Measurements from ENCODE around the gene SHOC2.

The SHOC2 gene

GRCh38 chr10:110947061-110947595 lies 27.7 kb downstream of the SHOC2 start:
- DNase-seq = no peak

GRCh38 chr10:110951381-110951780 lies 32.0 kb downstream of the SHOC2 start:
- DNase-seq = no peak

- no peak for DNase-seq
Observed at GRCh38 chr10:110957606-110958005, 38.2 kb downstream of the SHOC2 start.

- no peak for DNase-seq
Observed at GRCh38 chr10:110959379-110960332, 40.3 kb downstream of the SHOC2 start.

- no peak for DNase-seq
Observed at GRCh38 chr10:110960333-110960712, 40.9 kb downstream of the SHOC2 start.

- no peak for DNase-seq
Observed at GRCh38 chr10:110962443-110962842, 43.0 kb downstream of the SHOC2 start.

GRCh38 chr10:110963162-110963561 lies 43.8 kb downstream of the SHOC2 start:
- DNase-seq = no peak

- DNase-seq = no peak
Observed at GRCh38 chr10:110964681-110965080, 45.3 kb downstream of the SHOC2 start.

GRCh38 chr10:110965216-110965615 lies 45.8 kb downstream of the SHOC2 start:
- no peak for DNase-seq

GRCh38 chr10:110966146-110966545 lies 46.7 kb downstream of the SHOC2 start:
- no peak for DNase-seq

GRCh38 chr10:110967009-110967630 lies 47.7 kb downstream of the SHOC2 start:
- no peak for DNase-seq

GRCh38 chr10:110967645-110968044 lies 48.2 kb downstream of the SHOC2 start:
- no peak for DNase-seq

- DNase-seq = no peak
Observed at GRCh38 chr10:110969183-110969582, 49.8 kb downstream of the SHOC2 start.

- DNase-seq = no peak
Observed at GRCh38 chr10:110971638-110972037, 52.2 kb downstream of the SHOC2 start.

- DNase-seq = no peak
Observed at GRCh38 chr10:110972231-110973134, 53.1 kb downstream of the SHOC2 start.

- no peak for DNase-seq
Observed at GRCh38 chr10:110973400-110973799, 54.0 kb downstream of the SHOC2 start.

- DNase-seq = no peak
Observed at GRCh38 chr10:110976577-110976976, 57.2 kb downstream of the SHOC2 start.

GRCh38 chr10:110977662-110978061 lies 58.3 kb downstream of the SHOC2 start:
- no peak for DNase-seq

- DNase-seq = no peak
Observed at GRCh38 chr10:110978204-110978603, 58.8 kb downstream of the SHOC2 start.

GRCh38 chr10:110979611-110980010 lies 60.2 kb downstream of the SHOC2 start:
- DNase-seq = no peak

GRCh38 chr10:110980807-110981206 lies 61.4 kb downstream of the SHOC2 start:
- DNase-seq = no peak

GRCh38 chr10:110983466-110983865 lies 64.1 kb downstream of the SHOC2 start:
- no peak for DNase-seq

Measured in NCI-H2227 treated with DMSO at 0.1 percent for 48 hours (cell line).